GM23338 (cell line): ENCODE measurements around the gene MED13L. TPM values are rescaled to one million over a fixed set of nuclear protein-coding genes. Genes with fewer than 3 reads are reported as not detected.
A peak's percentile ranks its signal among the peaks of the same experiment; 100 is the strongest.

Experiments
- ATAC-seq: fragments of 200-7000 bp; cut with Tn5 transposase; 3 replicates; pipeline ENCODE4 v1.9.1; 2020
- DNase-seq: peaks from one replicate; pipeline ENCODE4 v3.0.0-alpha.2; 2015; ENCODE audit warnings: low spot score
- H2AFZ ChIP-seq: fragments of 200-600 bp; sonication (generic); 2 replicates; pipeline ENCODE4 v1.8.0; 2016; ENCODE audit warnings: antibody characterized with exemption, mild to moderate bottlenecking, moderate library complexity
- H3F3A ChIP-seq: fragments of 200-600 bp; sonication (generic); replicated peaks from 2 replicates; pipeline ENCODE4 v1.8.0; 2017; ENCODE audit warnings: antibody characterized with exemption, mixed run types, low read depth
- H3K27ac ChIP-seq: fragments of 200-600 bp; sonication (generic); 2 replicates; pipeline ENCODE4 v1.6.1; 2016; ENCODE audit warnings: low read depth
- H3K27me3 ChIP-seq: fragments of 200-600 bp; sonication (generic); 2 replicates; pipeline ENCODE4 v1.8.0; 2016; ENCODE audit warnings: mild to moderate bottlenecking, mixed run types, moderate library complexity; ENCODE audit not compliant: insufficient read depth
- H3K36me3 ChIP-seq: fragments of 200-600 bp; sonication (generic); 2 replicates; pipeline ENCODE4 v1.8.0; 2016; ENCODE audit warnings: mild to moderate bottlenecking; ENCODE audit not compliant: insufficient read depth
- H3K4me1 ChIP-seq: fragments of 200-600 bp; sonication (generic); 2 replicates; pipeline ENCODE4 v1.8.0; 2016; ENCODE audit warnings: mild to moderate bottlenecking, moderate library complexity; ENCODE audit not compliant: insufficient read depth
- H3K4me2 ChIP-seq: fragments of 200-600 bp; sonication (generic); 2 replicates; pipeline ENCODE4 v1.7.1; 2017; ENCODE audit warnings: mixed run types
- H3K4me3 ChIP-seq: fragments of 200-600 bp; sonication (generic); 2 replicates; pipeline ENCODE4 v1.6.1; 2016; ENCODE audit warnings: mixed run types
- H3K79me2 ChIP-seq: fragments of 200-600 bp; sonication (generic); replicated peaks from 2 replicates; pipeline ENCODE4 v1.8.0; 2017; ENCODE audit warnings: mild to moderate bottlenecking; ENCODE audit not compliant: insufficient read depth
- H3K9me2 ChIP-seq: fragments of 200-600 bp; sonication (generic); 2 replicates; pipeline ENCODE4 v1.8.0; 2017; ENCODE audit not compliant: insufficient read depth
- H4K20me1 ChIP-seq: fragments of 200-600 bp; sonication (generic); replicated peaks from 2 replicates; pipeline ENCODE4 v1.8.0; 2017; ENCODE audit warnings: mild to moderate bottlenecking; ENCODE audit not compliant: insufficient read depth
- H3K27ac Mint-ChIP-seq: 2 replicates; pipeline ENCODE4 v1.8.0; 2020; ENCODE audit warnings: inconsistent platforms, mild to moderate bottlenecking, moderate library complexity, mixed read lengths
- H3K27me3 Mint-ChIP-seq: 3 replicates; pipeline ENCODE4 v1.8.0; 2022; ENCODE audit warnings: low read depth, mild to moderate bottlenecking, moderate library complexity, mixed read lengths, inconsistent platforms; ENCODE audit not compliant: insufficient read depth, poor library complexity
- H3K36me3 Mint-ChIP-seq: 3 replicates; pipeline ENCODE4 v1.8.0; 2021; ENCODE audit warnings: low read depth, mild to moderate bottlenecking, inconsistent platforms, moderate library complexity, mixed read lengths
- H3K4me1 Mint-ChIP-seq: 3 replicates; pipeline ENCODE4 v1.8.0; 2020; ENCODE audit warnings: mild to moderate bottlenecking, inconsistent platforms, mixed read lengths
- H3K4me3 Mint-ChIP-seq: 3 replicates; pipeline ENCODE4 v1.8.0; 2021; ENCODE audit warnings: moderate library complexity, mild to moderate bottlenecking, inconsistent platforms, mixed read lengths
- H3K9me3 Mint-ChIP-seq: 3 replicates; pipeline ENCODE4 v1.8.0; 2020; ENCODE audit warnings: moderate library complexity, mild to moderate bottlenecking, inconsistent platforms, mixed read lengths
- CREB1 ChIP-seq: fragments of 250-450 bp; sonication (Bioruptor Pico); IDR thresholded peaks from 2 replicates; pipeline ENCODE4 v1.5.0; 2020; ENCODE audit warnings: low read depth, mild to moderate bottlenecking, moderate library complexity
- CTCF ChIP-seq, 2 experiments: fragments of 200-600 bp in 1 of 2; sonication (generic) in 1 of 2; conservative IDR thresholded peaks; 2 replicates each; pipeline versions ENCODE4 v1.5.1 to v1.6.1; 2016 to 2017; ENCODE audit warnings: antibody characterized with exemption in 2 of 2, low read depth in 2 of 2, mild to moderate bottlenecking in 2 of 2, moderate library complexity in 1 of 2
- ETS1 ChIP-seq: IDR thresholded peaks from 2 replicates; pipeline ENCODE4 v1.6.1; 2016; ENCODE audit warnings: antibody characterized with exemption
- EZH2 ChIP-seq: fragments of 200-600 bp; sonication (generic); IDR thresholded peaks from one replicate; pipeline ENCODE4 v1.8.0; 2017; ENCODE audit warnings: antibody characterized with exemption, mild to moderate bottlenecking, low read depth; ENCODE audit not compliant: unreplicated experiment
- EZH2phosphoT487 ChIP-seq: fragments of 200-600 bp; sonication (generic); IDR thresholded peaks from one replicate; pipeline ENCODE4 v1.8.1; 2018; ENCODE audit warnings: antibody characterized with exemption; ENCODE audit not compliant: unreplicated experiment
- JUNB ChIP-seq: IDR thresholded peaks from one replicate; pipeline ENCODE4 v1.6.1; 2016; ENCODE audit warnings: antibody characterized with exemption; ENCODE audit not compliant: unreplicated experiment
- NANOG ChIP-seq: IDR thresholded peaks from 2 replicates; pipeline ENCODE4 v1.6.1; 2016; ENCODE audit warnings: antibody characterized with exemption, borderline replicate concordance
- POLR2AphosphoS5 ChIP-seq: IDR thresholded peaks from 2 replicates; pipeline ENCODE4 v1.6.1; 2016; ENCODE audit warnings: antibody characterized with exemption, low read depth
- REST ChIP-seq: IDR thresholded peaks from one replicate; pipeline ENCODE4 v1.6.1; 2018; ENCODE audit warnings: antibody characterized with exemption; ENCODE audit not compliant: unreplicated experiment
- STAT1 ChIP-seq: IDR thresholded peaks from one replicate; pipeline ENCODE4 v1.6.1; 2016; ENCODE audit warnings: antibody characterized with exemption; ENCODE audit not compliant: unreplicated experiment
- ZNF114 ChIP-seq: fragments of 250-450 bp; sonication (Bioruptor Pico); IDR thresholded peaks from 2 replicates; pipeline ENCODE4 v1.5.0; 2020; ENCODE audit warnings: mild to moderate bottlenecking, moderate library complexity
- ZNF331 ChIP-seq: fragments of 250-450 bp; sonication (Bioruptor Pico); IDR thresholded peaks from 2 replicates; pipeline ENCODE4 v1.5.0; 2020; ENCODE audit warnings: low read depth, mild to moderate bottlenecking, moderate library complexity
- ZNF462 ChIP-seq: fragments of 250-450 bp; sonication (Bioruptor Pico); IDR thresholded peaks from 2 replicates; pipeline ENCODE4 v1.5.0; 2020; ENCODE audit warnings: mild to moderate bottlenecking, moderate library complexity
- polyA plus RNA-seq: library from polyadenylated mRNA; unstranded; fragments of >200 nt; fragmentation: Nextera tagmentation; extraction: Ambion mirVana; gene quantifications from 2 replicates; pipeline ENCODE4 v1.2.1, GENCODE V29; 2016
- total RNA-seq: library from RNA; depleted of rRNA; stranded (reverse); fragments of >200 nt; shearing (Covaris generic); gene quantifications from 2 replicates; pipeline ENCODE4 v1.2.3, GENCODE V29; 2014

MED13L gene
- total and polyA plus RNA-seq, 2 experiments from 2014 or later, result 20.9 to 73.6 TPM

- no peak for TF ChIP-seq ETS1
- no peak for TF ChIP-seq ZNF462 (CRISPR knock-in tag)
- no peak for TF ChIP-seq STAT1
- no peak for TF ChIP-seq ZNF331
- no peak for TF ChIP-seq NANOG
- TF ChIP-seq ZNF114, result no peak
Measured at GRCh38 chr12:116153983-116154382, 123.5 kb downstream of the MED13L start (continued).

- Mint-ChIP-seq H3K4me1 (peaks cover 48% of the 10 kb centered on the region), H3K27me3 (no peaks in the 10 kb centered on the region), H3K27ac (peak overlapping the region; percentile 38; the same call in 1 of the 2 replicates), H3K9me3 (no peaks in the 10 kb centered on the region), H3K36me3 (no peaks in the 10 kb centered on the region), H3K4me3 (no peak overlapping the region)
- H3K4me3 ChIP-seq, result no peak overlapping the region
- H3K9me2 ChIP-seq, result no peaks in the 10 kb centered on the region
- H3K4me2 ChIP-seq, result peak overlapping the region; percentile 59; the same call in 1 of the 2 replicates
- ATAC-seq (peak; percentile 15; the same call in 2 of the 3 replicates), DNase-seq (no peak)
- H3K36me3 ChIP-seq, result no peaks in the 10 kb centered on the region
- H3F3A ChIP-seq, result no peaks in the 10 kb centered on the region
- peak overlapping the region; percentile 53; the same call in 1 of the 2 replicates for H3K27ac ChIP-seq
- no peak overlapping the region for H2AFZ ChIP-seq
- H3K4me1 ChIP-seq, result peaks cover 53% of the 10 kb centered on the region
- no peaks in the 10 kb centered on the region for H4K20me1 ChIP-seq
- H3K79me2 ChIP-seq, result peaks cover 90% of the 10 kb centered on the region
- no peaks in the 10 kb centered on the region for H3K27me3 ChIP-seq
- no peak for TF ChIP-seq CTCF (conservative IDR thresholded peaks at IDR 0.05; ENCODE audit: low read depth in 2 of 2)
- no peak for TF ChIP-seq ZNF331
- TF ChIP-seq NANOG, result no peak
- no peak for TF ChIP-seq JUNB
- no peak for TF ChIP-seq CREB1 (CRISPR knock-in tag)
- TF ChIP-seq STAT1, result no peak
- TF ChIP-seq REST, result no peak
- TF ChIP-seq EZH2phosphoT487, result no peak
- TF ChIP-seq POLR2AphosphoS5, result no peak
- no peak for TF ChIP-seq EZH2
Measured at GRCh38 chr12:116153113-116153512, 124.4 kb downstream of the MED13L start.
